Liver (tissue), 9 donors: ENCODE measurements around the gene SORCS2. TPM values are rescaled to one million over a fixed set of nuclear protein-coding genes. Genes with fewer than 3 reads are reported as not detected.

Experiments
- DNase-seq: peaks from one replicate; pipeline ENCODE4 v3.0.0-alpha.2; 2017; ENCODE audit warnings: low spot score
- H3K27ac ChIP-seq, 2 donors: one replicate each; pipeline ENCODE4 v1.7.0; 2013; ENCODE audit warnings: inconsistent platforms in 2 of 2, low read length in 2 of 2, control low read depth in 1 of 2, low read depth in 1 of 2, mild to moderate bottlenecking in 1 of 2
- H3K27me3 ChIP-seq, 4 donors: one replicate each; pipeline versions ENCODE4 v1.6.1 to v1.7.0; 2013; ENCODE audit warnings: low read length in 3 of 4, inconsistent platforms in 1 of 4, mild to moderate bottlenecking in 1 of 4, moderate library complexity in 1 of 4; ENCODE audit not compliant: control insufficient read depth in 4 of 4, insufficient read depth in 4 of 4
- H3K36me3 ChIP-seq, 4 donors: one replicate each; pipeline versions ENCODE4 v1.6.1 to v1.7.0; 2013; ENCODE audit warnings: low read length in 3 of 4, mild to moderate bottlenecking in 3 of 4, low read depth in 1 of 4, moderate library complexity in 1 of 4; ENCODE audit not compliant: control insufficient read depth in 4 of 4, insufficient read depth in 3 of 4
- H3K4me1 ChIP-seq, 4 donors: one replicate each; pipeline versions ENCODE4 v1.6.1 to v1.7.0; 2013; ENCODE audit warnings: low read length in 3 of 4, mild to moderate bottlenecking in 3 of 4, moderate library complexity in 1 of 4; ENCODE audit not compliant: control insufficient read depth in 4 of 4, insufficient read depth in 4 of 4
- H3K4me3 ChIP-seq, 3 donors: one replicate each; pipeline versions ENCODE4 v1.6.1 to v1.7.0; 2013; ENCODE audit warnings: low read length in 3 of 3, control low read depth in 1 of 3, low read depth in 1 of 3, mild to moderate bottlenecking in 1 of 3
- H3K9ac ChIP-seq, 2 donors: one replicate each; pipeline ENCODE4 v1.7.0; 2013; ENCODE audit warnings: low read length in 2 of 2, mild to moderate bottlenecking in 2 of 2, moderate library complexity in 2 of 2, control low read depth in 1 of 2, low read depth in 1 of 2
- H3K9me3 ChIP-seq, 4 donors: one replicate each; pipeline versions ENCODE4 v1.6.1 to v1.7.0; 2013; ENCODE audit warnings: low read length in 3 of 4; ENCODE audit not compliant: control insufficient read depth in 4 of 4
- ATF3 ChIP-seq: IDR thresholded peaks from 2 replicates; pipeline ENCODE4 v1.6.1; 2016; ENCODE audit warnings: antibody characterized with exemption
- CTCF ChIP-seq: fragments of 150-350 bp; IDR thresholded peaks from 2 replicates; pipeline ENCODE4 v1.5.1; 2017; ENCODE audit warnings: improper control_type of control experiment, low read depth, low read length; ENCODE audit not compliant: missing input control
- EGR1 ChIP-seq, 2 donors: IDR thresholded peaks; 2 replicates each; pipeline ENCODE4 v1.6.1; 2016 to 2018; ENCODE audit warnings: antibody characterized with exemption in 2 of 2, low read depth in 2 of 2
- HNF4A ChIP-seq, 2 donors: conservative IDR thresholded peaks; 2 replicates each; pipeline ENCODE4 v1.6.1; 2016; ENCODE audit warnings: antibody characterized with exemption in 2 of 2, mild to moderate bottlenecking in 2 of 2
- HNF4G ChIP-seq: IDR thresholded peaks from 2 replicates; pipeline ENCODE4 v1.6.1; 2016; ENCODE audit warnings: antibody characterized with exemption
- JUND ChIP-seq, 2 donors: IDR thresholded peaks; 2 replicates each; pipeline ENCODE4 v1.6.1; 2016; ENCODE audit warnings: antibody characterized with exemption in 2 of 2
- MAX ChIP-seq: IDR thresholded peaks from 2 replicates; pipeline ENCODE4 v1.6.1; 2016; ENCODE audit warnings: antibody characterized with exemption
- NR2F2 ChIP-seq: IDR thresholded peaks from 2 replicates; pipeline ENCODE4 v1.6.1; 2016; ENCODE audit warnings: antibody characterized with exemption
- RAD21 ChIP-seq, 2 donors: IDR thresholded peaks; 2 replicates each; pipeline ENCODE4 v1.6.1; 2016; ENCODE audit warnings: antibody characterized with exemption in 2 of 2, mild to moderate bottlenecking in 2 of 2
- RXRA ChIP-seq, 2 donors: IDR thresholded peaks; 2 replicates each; pipeline ENCODE4 v1.6.1; 2017 to 2018; ENCODE audit warnings: antibody characterized with exemption in 2 of 2, mild to moderate bottlenecking in 1 of 2
- SP1 ChIP-seq: IDR thresholded peaks from 2 replicates; pipeline ENCODE4 v1.6.1; 2018; ENCODE audit warnings: antibody characterized with exemption, mild to moderate bottlenecking
- TAF1 ChIP-seq: conservative IDR thresholded peaks from 2 replicates; pipeline ENCODE4 v1.6.1; 2016; ENCODE audit warnings: antibody characterized with exemption, mild to moderate bottlenecking
- YY1 ChIP-seq: IDR thresholded peaks from 2 replicates; pipeline ENCODE4 v1.6.1; 2016; ENCODE audit warnings: antibody characterized with exemption, mild to moderate bottlenecking
- WGBS: extraction: QIAGEN DNeasy Blood & Tissue Kit; methylation state at CpG from one replicate; pipeline ENCODE4 v1.1.7; 2013; 5-methylcytosine and 5-hydroxymethylcytosine counted together
- polyA plus RNA-seq, 2 donors: library from polyadenylated mRNA; stranded (reverse) in 1 of 2; unstranded in 1 of 2; fragments of 200-250 nt in 1 of 2; fragments of >200 nt in 1 of 2; fragmentation: Nextera tagmentation in 1 of 2; extraction: Ambion mirVana in 1 of 2; gene quantifications; one replicate each; pipeline versions ENCODE4 v1.2.1 to v1.2.3, GENCODE V29; 2013 to 2015
- total RNA-seq, 2 donors: library from RNA; depleted of rRNA; stranded (reverse); fragments of >200 nt; gene quantifications; one replicate each; pipeline ENCODE4 v1.2.3, GENCODE V29; 2014
- TF ChIP-seq, protein P1 (sequence below): IDR thresholded peaks from 2 replicates; pipeline ENCODE4 v1.6.1; 2016; ENCODE audit warnings: antibody characterized with exemption, mild to moderate bottlenecking
- TF ChIP-seq, protein P2 (sequence below): IDR thresholded peaks from 2 replicates; pipeline ENCODE4 v1.6.1; 2016; ENCODE audit warnings: antibody characterized with exemption
- donor health status: healthy.
- donor health status: healthy.
- donor health status: healthy.
- donor health status: healthy.
- donor health status: healthy.

The SORCS2 gene
- total and polyA plus RNA-seq, 4 donors: 0.10 to 1.4 (median 0.92) TPM

GRCh38 chr4:7348946-7349900, 156.9 kb downstream of the SORCS2 start:
- H3K4me3 ChIP-seq: no peak overlapping the region
- DNase-seq: no peak
- no peaks in the 10 kb centered on the region for H3K4me1 ChIP-seq
- 90% methylated on average over 18 of the region's 18 CpGs for WGBS
- no peaks in the 10 kb centered on the region for H3K9me3 ChIP-seq
- H3K27me3 ChIP-seq: no peaks in the 10 kb centered on the region
- H3K27ac ChIP-seq: no peak overlapping the region
- H3K36me3 ChIP-seq: no peaks in the 10 kb centered on the region
- H3K9ac ChIP-seq: no peak overlapping the region
- TF ChIP-seq ATF3 (no peak), RAD21 (IDR thresholded peaks at IDR 0.05) (no peak), MAX (no peak), TAF1 (no peak), JUND (IDR thresholded peaks at IDR 0.05) (no peak), EGR1 (IDR thresholded peaks at IDR 0.05; ENCODE audit: low read depth in 2 of 2) (no peak), NR2F2 (no peak), HNF4A (conservative IDR thresholded peaks at IDR 0.05) (no peak), CTCF (no peak)
- TF ChIP-seq, protein P1, sequence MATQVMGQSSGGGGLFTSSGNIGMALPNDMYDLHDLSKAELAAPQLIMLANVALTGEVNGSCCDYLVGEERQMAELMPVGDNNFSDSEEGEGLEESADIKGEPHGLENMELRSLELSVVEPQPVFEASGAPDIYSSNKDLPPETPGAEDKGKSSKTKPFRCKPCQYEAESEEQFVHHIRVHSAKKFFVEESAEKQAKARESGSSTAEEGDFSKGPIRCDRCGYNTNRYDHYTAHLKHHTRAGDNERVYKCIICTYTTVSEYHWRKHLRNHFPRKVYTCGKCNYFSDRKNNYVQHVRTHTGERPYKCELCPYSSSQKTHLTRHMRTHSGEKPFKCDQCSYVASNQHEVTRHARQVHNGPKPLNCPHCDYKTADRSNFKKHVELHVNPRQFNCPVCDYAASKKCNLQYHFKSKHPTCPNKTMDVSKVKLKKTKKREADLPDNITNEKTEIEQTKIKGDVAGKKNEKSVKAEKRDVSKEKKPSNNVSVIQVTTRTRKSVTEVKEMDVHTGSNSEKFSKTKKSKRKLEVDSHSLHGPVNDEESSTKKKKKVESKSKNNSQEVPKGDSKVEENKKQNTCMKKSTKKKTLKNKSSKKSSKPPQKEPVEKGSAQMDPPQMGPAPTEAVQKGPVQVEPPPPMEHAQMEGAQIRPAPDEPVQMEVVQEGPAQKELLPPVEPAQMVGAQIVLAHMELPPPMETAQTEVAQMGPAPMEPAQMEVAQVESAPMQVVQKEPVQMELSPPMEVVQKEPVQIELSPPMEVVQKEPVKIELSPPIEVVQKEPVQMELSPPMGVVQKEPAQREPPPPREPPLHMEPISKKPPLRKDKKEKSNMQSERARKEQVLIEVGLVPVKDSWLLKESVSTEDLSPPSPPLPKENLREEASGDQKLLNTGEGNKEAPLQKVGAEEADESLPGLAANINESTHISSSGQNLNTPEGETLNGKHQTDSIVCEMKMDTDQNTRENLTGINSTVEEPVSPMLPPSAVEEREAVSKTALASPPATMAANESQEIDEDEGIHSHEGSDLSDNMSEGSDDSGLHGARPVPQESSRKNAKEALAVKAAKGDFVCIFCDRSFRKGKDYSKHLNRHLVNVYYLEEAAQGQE: no peak
- TF ChIP-seq, protein P2, sequence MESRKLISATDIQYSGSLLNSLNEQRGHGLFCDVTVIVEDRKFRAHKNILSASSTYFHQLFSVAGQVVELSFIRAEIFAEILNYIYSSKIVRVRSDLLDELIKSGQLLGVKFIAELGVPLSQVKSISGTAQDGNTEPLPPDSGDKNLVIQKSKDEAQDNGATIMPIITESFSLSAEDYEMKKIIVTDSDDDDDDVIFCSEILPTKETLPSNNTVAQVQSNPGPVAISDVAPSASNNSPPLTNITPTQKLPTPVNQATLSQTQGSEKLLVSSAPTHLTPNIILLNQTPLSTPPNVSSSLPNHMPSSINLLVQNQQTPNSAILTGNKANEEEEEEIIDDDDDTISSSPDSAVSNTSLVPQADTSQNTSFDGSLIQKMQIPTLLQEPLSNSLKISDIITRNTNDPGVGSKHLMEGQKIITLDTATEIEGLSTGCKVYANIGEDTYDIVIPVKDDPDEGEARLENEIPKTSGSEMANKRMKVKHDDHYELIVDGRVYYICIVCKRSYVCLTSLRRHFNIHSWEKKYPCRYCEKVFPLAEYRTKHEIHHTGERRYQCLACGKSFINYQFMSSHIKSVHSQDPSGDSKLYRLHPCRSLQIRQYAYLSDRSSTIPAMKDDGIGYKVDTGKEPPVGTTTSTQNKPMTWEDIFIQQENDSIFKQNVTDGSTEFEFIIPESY: no peak

GRCh38 chr4:7350396-7350795, 158.1 kb downstream of the SORCS2 start:
- no peaks in the 10 kb centered on the region for H3K27me3 ChIP-seq
- no peaks in the 10 kb centered on the region for H3K4me1 ChIP-seq
- no peaks in the 10 kb centered on the region for H3K9me3 ChIP-seq
- no peak overlapping the region for H3K27ac ChIP-seq
- 87% methylated on average over 6 of the region's 6 CpGs for WGBS
- DNase-seq: no peak
- no peak overlapping the region for H3K9ac ChIP-seq
- no peaks in the 10 kb centered on the region for H3K36me3 ChIP-seq
- no peak overlapping the region for H3K4me3 ChIP-seq
- TF ChIP-seq, protein P2: no peak
- TF ChIP-seq HNF4A (conservative IDR thresholded peaks at IDR 0.05): no peak
- TF ChIP-seq SP1: no peak
- no peak for TF ChIP-seq EGR1 (IDR thresholded peaks at IDR 0.05; ENCODE audit: low read depth in 2 of 2)
- TF ChIP-seq MAX: no peak
- no peak for TF ChIP-seq ATF3
- TF ChIP-seq TAF1: no peak
- no peak for TF ChIP-seq RXRA (IDR thresholded peaks at IDR 0.05)
- TF ChIP-seq HNF4G: no peak
- TF ChIP-seq NR2F2: no peak
- TF ChIP-seq YY1: no peak
- TF ChIP-seq, protein P1: no peak
